H1 (cell line): ENCODE measurements around the gene PARD3. TPM values are rescaled to one million over a fixed set of nuclear protein-coding genes. Genes with fewer than 3 reads are reported as not detected.

ENCODE experiments used
- CHD7 ChIP-seq: fragments of 300-600 bp; sonication (generic); IDR thresholded peaks from 2 replicates; pipeline ENCODE4 v1.7.1; 2012; ENCODE audit warnings: low read length, moderate library complexity, mild to moderate bottlenecking, inconsistent platforms; ENCODE audit not compliant: insufficient replicate concordance
- EGR1 ChIP-seq: IDR thresholded peaks from 2 replicates; pipeline ENCODE4 v1.6.1; 2011; ENCODE audit warnings: low read depth, low read length, borderline replicate concordance
- HDAC6 ChIP-seq: IDR thresholded peaks from one replicate; pipeline ENCODE4 v1.7.1; 2012; ENCODE audit warnings: low read depth, mild to moderate bottlenecking, inconsistent platforms, low read length, moderate library complexity
- KDM5A ChIP-seq: fragments of 200-600 bp; IDR thresholded peaks from 2 replicates; pipeline ENCODE4 v1.7.1; 2012; ENCODE audit warnings: mild to moderate bottlenecking, low read length, inconsistent platforms, mixed read lengths
- TEAD4 ChIP-seq: IDR thresholded peaks from 2 replicates; pipeline ENCODE4 v1.6.1; 2012; ENCODE audit warnings: low read depth, low read length, inconsistent platforms, mixed read lengths
- polyA plus RNA-seq, 7 experiments: library from polyadenylated mRNA; depleted of rRNA in 3 of 7; stranded (reverse) in 5 of 7; unstranded in 2 of 7; fragments of >200 nt in 5 of 7; fragments of 200-250 nt in 2 of 7; gene quantifications; 1 replicate in 5 of 7; 2 replicates in 1 of 7; 4 replicates in 1 of 7; pipeline versions ENCODE4 v1.2.1 to v1.2.3, GENCODE V29; 2011 to 2013; ENCODE audit warnings: missing spikeins in 2 of 7, mixed read lengths in 2 of 7
- total RNA-seq: library from RNA; stranded (reverse); fragmentation: NEBNext Ultra II Directional; extraction: Animal tissue kit (Norgen Biotek cat#: 25700); gene quantifications from 2 replicates; pipeline ENCODE4 v1.2.1, GENCODE V29; 2021

The PARD3 gene
- total and polyA plus RNA-seq, 2 of the 8 experiments (the other 6 are each of a cell fraction or from before 2014, with no cell fraction given), result 19.7 to 49.1 TPM

- TF ChIP-seq CHD7 (no peak), TEAD4 (no peak), KDM5A (no peak), HDAC6 (no peak), EGR1 (no peak)
These were observed 84.4 kb downstream of the PARD3 start (continued) for GRCh38 chr10:34730726-34731125.
